Gastroesophageal sphincter (tissue), 4 donors: ENCODE results near the gene EPHA5. TPM values are rescaled to one million over a fixed set of nuclear protein-coding genes. Genes with fewer than 3 reads are reported as not detected.

Experiments used
- ATAC-seq: fragments of 150-250 bp; one replicate; pipeline ENCODE4 v1.9.1; 2016; ENCODE audit warnings: mild to moderate bottlenecking, moderate library complexity
- H3K27ac ChIP-seq, 4 donors: fragments of 200-600 bp; sonication (generic) in 3 of 4; 1 replicate in 3 of 4; 2 replicates in 1 of 4; pipeline ENCODE4 v1.5.1; 2016 to 2019
- H3K27me3 ChIP-seq: fragments of 200-600 bp; sonication (generic); one replicate; pipeline ENCODE4 v1.5.1; 2019
- H3K36me3 ChIP-seq, 2 donors: fragments of 200-600 bp; sonication (generic); one replicate each; pipeline ENCODE4 v1.5.1; 2019; ENCODE audit warnings: control low read depth in 1 of 2
- H3K4me1 ChIP-seq, 3 donors: fragments of 200-600 bp; sonication (generic); 1 replicate in 2 of 3; 2 replicates in 1 of 3; pipeline ENCODE4 v1.5.1; 2016 to 2019; ENCODE audit warnings: control low read depth in 2 of 3
- H3K4me3 ChIP-seq, 2 donors: fragments of 200-600 bp; sonication (generic); one replicate each; pipeline ENCODE4 v1.5.1; 2019; ENCODE audit warnings: mild to moderate bottlenecking in 1 of 2, moderate library complexity in 1 of 2
- H3K9me3 ChIP-seq, 3 donors: fragments of 200-600 bp; sonication (generic); one replicate each; pipeline ENCODE4 v1.5.1; 2017 to 2019; ENCODE audit warnings: control low read depth in 2 of 3
- EP300 ChIP-seq: sonication (generic); formaldehyde crosslinking; IDR thresholded peaks from one replicate; pipeline ENCODE4 v1.6.1; 2017; ENCODE audit warnings: antibody characterized with exemption, mild to moderate bottlenecking
- POLR2A ChIP-seq, 2 donors: fragments of 450-650 bp; IDR thresholded peaks; one replicate each; pipeline ENCODE4 v1.6.1; 2017; ENCODE audit warnings: antibody characterized with exemption in 2 of 2, mild to moderate bottlenecking in 2 of 2, moderate library complexity in 1 of 2
- POLR2AphosphoS5 ChIP-seq: sonication (generic); formaldehyde crosslinking; IDR thresholded peaks from one replicate; pipeline ENCODE4 v1.6.1; 2017; ENCODE audit warnings: antibody characterized with exemption
- WGBS, 2 donors: methylation state at CpG; one replicate each; pipeline ENCODE4 v1.1.5; 2018; ENCODE audit warnings: low coverage in 1 of 2; 5-methylcytosine and 5-hydroxymethylcytosine counted together
- total RNA-seq, 4 donors: library from RNA; depleted of rRNA; stranded (reverse); fragments of >200 nt; gene quantifications; one replicate each; pipeline ENCODE4 v1.1.0, GENCODE V29; 2016
- TF ChIP-seq, protein P1 (sequence below), 4 experiments: fragments of 200-600 bp in 2 of 4; fragments of 450-650 bp in 2 of 4; sonication (generic) in 1 of 4; IDR thresholded peaks; one replicate each; pipeline ENCODE4 v1.5.1; 2017 to 2019; ENCODE audit warnings: antibody characterized with exemption in 4 of 4, mild to moderate bottlenecking in 2 of 4, moderate library complexity in 2 of 4

The EPHA5 gene
- total RNA-seq, 4 donors from 2014 or later, result 0.10 to 0.78 (median 0.50) TPM

GRCh38 chr4:65665771-65666523 is 4.3 kb downstream of the EPHA5 start:
- ATAC-seq, result no peak
- Histone ChIP-seq H3K27me3 (peaks cover 78% of the 10 kb centered on the region), H3K36me3 (no peaks in the 10 kb centered on the region), H3K9me3 (no peaks in the 10 kb centered on the region), H3K4me1 (peaks cover 0 to 35% (median 13%) of the 10 kb centered on the region in 3 donors), H3K27ac (no peak overlapping the region), H3K4me3 (no peak overlapping the region)
- no peak for TF ChIP-seq POLR2AphosphoS5
- TF ChIP-seq POLR2A (IDR thresholded peaks at IDR 0.05), result no peak
- TF ChIP-seq, protein P1, sequence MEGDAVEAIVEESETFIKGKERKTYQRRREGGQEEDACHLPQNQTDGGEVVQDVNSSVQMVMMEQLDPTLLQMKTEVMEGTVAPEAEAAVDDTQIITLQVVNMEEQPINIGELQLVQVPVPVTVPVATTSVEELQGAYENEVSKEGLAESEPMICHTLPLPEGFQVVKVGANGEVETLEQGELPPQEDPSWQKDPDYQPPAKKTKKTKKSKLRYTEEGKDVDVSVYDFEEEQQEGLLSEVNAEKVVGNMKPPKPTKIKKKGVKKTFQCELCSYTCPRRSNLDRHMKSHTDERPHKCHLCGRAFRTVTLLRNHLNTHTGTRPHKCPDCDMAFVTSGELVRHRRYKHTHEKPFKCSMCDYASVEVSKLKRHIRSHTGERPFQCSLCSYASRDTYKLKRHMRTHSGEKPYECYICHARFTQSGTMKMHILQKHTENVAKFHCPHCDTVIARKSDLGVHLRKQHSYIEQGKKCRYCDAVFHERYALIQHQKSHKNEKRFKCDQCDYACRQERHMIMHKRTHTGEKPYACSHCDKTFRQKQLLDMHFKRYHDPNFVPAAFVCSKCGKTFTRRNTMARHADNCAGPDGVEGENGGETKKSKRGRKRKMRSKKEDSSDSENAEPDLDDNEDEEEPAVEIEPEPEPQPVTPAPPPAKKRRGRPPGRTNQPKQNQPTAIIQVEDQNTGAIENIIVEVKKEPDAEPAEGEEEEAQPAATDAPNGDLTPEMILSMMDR (IDR thresholded peaks at IDR 0.05), result no peak
- no peak for TF ChIP-seq EP300
- WGBS, 2 donors, result 61 to 76% methylated on average over 3 of the region's 3 CpGs

GRCh38 chr4:65661471-65661870 is 8.8 kb downstream of the EPHA5 start:
- Histone ChIP-seq H3K27me3 (peaks cover 40% of the 10 kb centered on the region), H3K4me1 (no peaks in the 10 kb centered on the region), H3K4me3 (no peak overlapping the region), H3K36me3 (no peaks in the 10 kb centered on the region), H3K27ac (no peak overlapping the region), H3K9me3 (no peaks in the 10 kb centered on the region)
- TF ChIP-seq, protein P1 (IDR thresholded peaks at IDR 0.05), result no peak
- TF ChIP-seq POLR2AphosphoS5, result no peak
- no peak for TF ChIP-seq POLR2A (IDR thresholded peaks at IDR 0.05)
- TF ChIP-seq EP300, result no peak
- 38 to 71% methylated on average over 1 of the region's 1 CpG for WGBS, 2 donors
- ATAC-seq, result no peak

GRCh38 chr4:65658117-65658516 is 12.2 kb downstream of the EPHA5 start:
- no peak for ATAC-seq
- Histone ChIP-seq H3K36me3 (no peaks in the 10 kb centered on the region), H3K4me1 (no peaks in the 10 kb centered on the region), H3K27ac (no peak overlapping the region), H3K27me3 (peaks cover 18% of the 10 kb centered on the region), H3K9me3 (no peaks in the 10 kb centered on the region), H3K4me3 (no peak overlapping the region)
- 77 to 80% methylated on average over 1 of the region's 1 CpG for WGBS, 2 donors
- no peak for TF ChIP-seq POLR2A (IDR thresholded peaks at IDR 0.05)
- no peak for TF ChIP-seq POLR2AphosphoS5
- TF ChIP-seq, protein P1 (IDR thresholded peaks at IDR 0.05), result no peak
- no peak for TF ChIP-seq EP300

DNA sequence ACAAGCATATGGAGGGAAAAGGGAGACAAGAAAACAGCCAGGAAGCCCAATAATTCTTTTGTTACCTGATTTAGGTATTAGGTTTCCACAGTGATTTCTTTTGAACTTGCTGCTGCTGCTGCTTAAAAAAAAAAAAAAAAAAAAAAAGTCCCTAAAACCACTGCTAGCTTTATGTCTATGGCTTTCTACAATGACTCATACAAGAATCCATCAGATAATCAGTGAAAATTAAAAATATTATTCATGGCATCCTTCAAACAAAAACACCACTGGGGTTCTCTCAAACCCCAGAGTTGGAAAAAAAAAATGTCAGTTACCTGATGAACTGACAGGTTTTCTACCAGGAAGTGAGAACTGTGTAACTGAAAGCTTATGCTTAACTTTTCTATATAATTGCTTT is 14.3 kb downstream of the EPHA5 start:
- Histone ChIP-seq H3K36me3 (no peaks in the 10 kb centered on the region), H3K27me3 (no peaks in the 10 kb centered on the region), H3K27ac (no peak overlapping the region), H3K9me3 (no peaks in the 10 kb centered on the region), H3K4me3 (no peak overlapping the region), H3K4me1 (no peaks in the 10 kb centered on the region)
- TF ChIP-seq EP300 (no peak), POLR2AphosphoS5 (no peak), POLR2A (IDR thresholded peaks at IDR 0.05) (no peak)
- TF ChIP-seq, protein P1 (IDR thresholded peaks at IDR 0.05), result no peak
- ATAC-seq, result no peak

DNA sequence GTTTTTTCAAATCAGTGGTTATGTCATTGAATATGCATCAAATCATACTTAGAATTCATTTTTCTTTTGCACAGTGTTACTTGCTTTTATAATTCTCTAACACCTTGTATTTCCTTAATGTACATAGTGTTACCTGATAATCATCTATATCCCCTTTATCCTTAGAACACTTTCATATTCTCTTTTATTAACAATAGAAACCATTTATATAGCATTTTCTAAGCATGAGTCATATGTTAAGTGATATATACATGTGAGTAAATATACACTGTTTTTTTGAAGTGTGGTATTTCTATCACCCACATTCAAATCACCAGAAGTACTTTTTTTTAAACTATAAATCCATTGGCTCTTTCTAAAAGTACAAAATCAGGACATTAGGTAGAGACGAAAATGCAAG is 15.3 kb downstream of the EPHA5 start:
- ATAC-seq, result no peak
- no peaks in the 10 kb centered on the region for H3K4me1 ChIP-seq
- TF ChIP-seq, protein P1 (IDR thresholded peaks at IDR 0.05), result no peak
- TF ChIP-seq EP300 (no peak), POLR2A (IDR thresholded peaks at IDR 0.05) (no peak), POLR2AphosphoS5 (no peak)
- WGBS, 2 donors, result 73 to 91% methylated on average over 1 of the region's 1 CpG
- H3K36me3 ChIP-seq, result no peaks in the 10 kb centered on the region
- no peaks in the 10 kb centered on the region for H3K9me3 ChIP-seq
- H3K4me3 ChIP-seq, result no peak overlapping the region
- H3K27me3 ChIP-seq, result no peaks in the 10 kb centered on the region
- no peak overlapping the region for H3K27ac ChIP-seq
